Skeletal muscle satellite cell (primary cell): ENCODE data around the gene CREBZF.
A peak's percentile ranks its signal among the peaks of the same experiment; 100 is the strongest.
"Not testable (repeated sequence)": the region's sequence is repeated elsewhere in the genome, so short reads cannot be mapped to it uniquely, and the experiment has no call there.

Experiments used
- H3K27me3 ChIP-seq: 2 replicates; pipeline ENCODE4 v1.7.0; 2013; ENCODE audit warnings: low read length; ENCODE audit not compliant: control insufficient read depth, insufficient read depth
- H3K36me3 ChIP-seq: 2 replicates; pipeline ENCODE4 v1.7.0; 2013; ENCODE audit warnings: mild to moderate bottlenecking, control low read depth, low read length; ENCODE audit not compliant: insufficient read depth
- H3K4me1 ChIP-seq: 2 replicates; pipeline ENCODE4 v1.7.0; 2013; ENCODE audit warnings: low read length; ENCODE audit not compliant: control insufficient read depth, insufficient read depth
- H3K4me2 ChIP-seq: 2 replicates; pipeline ENCODE4 v1.7.0; 2013; ENCODE audit warnings: mild to moderate bottlenecking, low read length
- H3K4me3 ChIP-seq: 2 replicates; pipeline ENCODE4 v1.7.0; 2013; ENCODE audit warnings: low read length
- H3K9ac ChIP-seq: 2 replicates; pipeline ENCODE4 v1.7.0; 2013; ENCODE audit warnings: mild to moderate bottlenecking, low read depth, low read length, moderate library complexity
- H3K9me3 ChIP-seq: replicated peaks from 2 replicates; pipeline ENCODE4 v1.7.0; 2013; ENCODE audit warnings: mild to moderate bottlenecking, control low read depth, low read length

CREBZF gene

GRCh38 chr11:85694385-85694980 lies 29.6 kb upstream of the CREBZF start:
- H3K27me3 ChIP-seq = no peaks in the 10 kb centered on the region
- H3K4me2 ChIP-seq = no peak overlapping the region
- H3K9me3 ChIP-seq = no peaks in the 10 kb centered on the region
- peaks cover 18% of the 10 kb centered on the region for H3K4me1 ChIP-seq
- no peaks in the 10 kb centered on the region for H3K36me3 ChIP-seq
- H3K9ac ChIP-seq = peak overlapping the region; percentile 22
- no peak overlapping the region for H3K4me3 ChIP-seq

- no peaks in the 10 kb centered on the region for H3K9me3 ChIP-seq
- peak within 1 kb of the TSS; percentile 74 for H3K9ac ChIP-seq
- peaks cover 26% of the 10 kb centered on the region for H3K4me1 ChIP-seq
- H3K36me3 ChIP-seq = no peaks in the 10 kb centered on the region
- H3K4me3 ChIP-seq = peak within 1 kb of the TSS; percentile 74
- H3K27me3 ChIP-seq = no peaks in the 10 kb centered on the region
- H3K4me2 ChIP-seq = peak within 1 kb of the TSS; percentile 91
These were observed 21.0 kb upstream of the CREBZF start, which contains the start of gene CCDC89 for GRCh38 chr11:85685820-85686459. TSS of gene CCDC89 (minus strand) at chr11:85686195. CDS start at chr11:85686130, 65 bp downstream.

- H3K9me3 ChIP-seq = no peaks in the 10 kb centered on the region
- peak overlapping the region; percentile 74 for H3K9ac ChIP-seq
- H3K36me3 ChIP-seq = no peaks in the 10 kb centered on the region
- peak overlapping the region; percentile 91 for H3K4me2 ChIP-seq
- no peaks in the 10 kb centered on the region for H3K27me3 ChIP-seq
- peak overlapping the region; percentile 74 for H3K4me3 ChIP-seq
- peaks cover 26% of the 10 kb centered on the region for H3K4me1 ChIP-seq
These were observed 20.3 kb upstream of the CREBZF start for GRCh38 chr11:85685125-85685819.

GRCh38 chr11:85682330-85683305 lies 17.7 kb upstream of the CREBZF start:
- Histone ChIP-seq H3K4me1 (peaks cover 26% of the 10 kb centered on the region), H3K4me3 (peak overlapping the region; percentile 79), H3K9me3 (no peaks in the 10 kb centered on the region), H3K36me3 (no peaks in the 10 kb centered on the region), H3K9ac (peak overlapping the region; percentile 84), H3K4me2 (peak overlapping the region; percentile 83), H3K27me3 (no peaks in the 10 kb centered on the region)

GRCh38 chr11:85680897-85681296 lies 16.0 kb upstream of the CREBZF start:
- H3K4me1 ChIP-seq = peaks cover 22% of the 10 kb centered on the region
- no peak overlapping the region for H3K9ac ChIP-seq
- no peaks in the 10 kb centered on the region for H3K9me3 ChIP-seq
- H3K4me2 ChIP-seq = no peak overlapping the region
- no peaks in the 10 kb centered on the region for H3K36me3 ChIP-seq
- no peak overlapping the region for H3K4me3 ChIP-seq
- H3K27me3 ChIP-seq = no peaks in the 10 kb centered on the region

GRCh38 chr11:85679576-85679975 lies 14.6 kb upstream of the CREBZF start:
- H3K4me1 ChIP-seq = peaks cover 9% of the 10 kb centered on the region
- no peak overlapping the region for H3K4me3 ChIP-seq
- no peak overlapping the region for H3K4me2 ChIP-seq
- H3K27me3 ChIP-seq = peaks cover 2% of the 10 kb centered on the region
- no peak overlapping the region for H3K9ac ChIP-seq
- no peaks in the 10 kb centered on the region for H3K9me3 ChIP-seq
- no peaks in the 10 kb centered on the region for H3K36me3 ChIP-seq

- no peak overlapping the region for H3K4me3 ChIP-seq
- no peak overlapping the region for H3K4me2 ChIP-seq
- H3K27me3 ChIP-seq = peaks cover 4% of the 10 kb centered on the region
- H3K4me1 ChIP-seq = no peaks in the 10 kb centered on the region
- H3K9ac ChIP-seq = no peak overlapping the region
- no peaks in the 10 kb centered on the region for H3K9me3 ChIP-seq
- H3K36me3 ChIP-seq = no peaks in the 10 kb centered on the region
These were observed 8.5 kb upstream of the CREBZF start for GRCh38 chr11:85673393-85673792.

GRCh38 chr11:85672105-85672902 lies 7.4 kb upstream of the CREBZF start:
- Histone ChIP-seq H3K4me2 (no peak overlapping the region), H3K36me3 (no peaks in the 10 kb centered on the region), H3K9me3 (no peaks in the 10 kb centered on the region), H3K4me3 (no peak overlapping the region), H3K9ac (no peak overlapping the region), H3K27me3 (peaks cover 4% of the 10 kb centered on the region), H3K4me1 (no peaks in the 10 kb centered on the region)

- H3K4me3 ChIP-seq, H3K9ac ChIP-seq, H3K4me1 ChIP-seq, H3K27me3 ChIP-seq, H3K36me3 ChIP-seq, H3K4me2 ChIP-seq, H3K9me3 ChIP-seq: not testable (repeated sequence)
These were observed 6.2 kb upstream of the CREBZF start for GRCh38 chr11:85670949-85671663.

- Histone ChIP-seq H3K9ac (no peak overlapping the region), H3K4me3 (no peak overlapping the region), H3K4me2 (no peak overlapping the region), H3K4me1 (peaks cover 7% of the 10 kb centered on the region), H3K9me3 (no peaks in the 10 kb centered on the region), H3K27me3 (no peaks in the 10 kb centered on the region), H3K36me3 (peaks cover 11% of the 10 kb centered on the region)
These were observed 3.2 kb upstream of the CREBZF start for GRCh38 chr11:85668157-85668556.
